ENCODE measurements around the gene SIN3B.

DNA sequence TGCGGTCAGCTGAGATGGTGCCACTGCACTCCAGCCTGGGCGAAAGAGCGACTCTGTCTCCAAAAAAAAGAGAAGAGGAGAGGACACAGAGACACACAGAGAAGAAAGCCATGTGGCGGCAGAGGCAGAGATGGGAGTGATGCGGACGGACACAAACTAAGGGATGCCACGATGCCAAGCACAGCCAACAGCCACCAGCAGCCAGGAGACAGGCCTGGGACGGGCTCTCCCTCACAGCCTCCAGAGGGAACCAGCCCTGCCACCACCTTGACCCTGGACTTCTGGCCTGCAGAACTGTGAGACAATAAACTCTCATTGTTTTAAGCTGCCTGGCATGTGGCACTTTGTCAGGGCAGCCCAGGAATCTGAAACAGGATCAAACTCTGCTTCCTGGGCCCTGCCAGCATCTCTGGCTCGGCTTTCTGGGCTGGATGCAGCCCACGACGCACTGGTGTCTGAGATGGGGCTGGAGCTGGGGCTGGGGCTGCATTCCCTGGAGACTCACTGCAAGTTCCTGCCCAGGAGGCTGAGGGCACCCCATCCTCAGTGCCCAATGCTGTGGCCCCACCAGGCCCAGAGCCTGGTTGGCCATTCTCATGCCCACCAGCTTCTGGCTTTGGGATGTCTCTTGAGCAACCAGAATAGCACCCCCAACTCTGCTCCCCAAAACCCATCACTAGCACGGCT, 62.6 kb downstream of the SIN3B start:
- TF ChIP-seq, protein P1, sequence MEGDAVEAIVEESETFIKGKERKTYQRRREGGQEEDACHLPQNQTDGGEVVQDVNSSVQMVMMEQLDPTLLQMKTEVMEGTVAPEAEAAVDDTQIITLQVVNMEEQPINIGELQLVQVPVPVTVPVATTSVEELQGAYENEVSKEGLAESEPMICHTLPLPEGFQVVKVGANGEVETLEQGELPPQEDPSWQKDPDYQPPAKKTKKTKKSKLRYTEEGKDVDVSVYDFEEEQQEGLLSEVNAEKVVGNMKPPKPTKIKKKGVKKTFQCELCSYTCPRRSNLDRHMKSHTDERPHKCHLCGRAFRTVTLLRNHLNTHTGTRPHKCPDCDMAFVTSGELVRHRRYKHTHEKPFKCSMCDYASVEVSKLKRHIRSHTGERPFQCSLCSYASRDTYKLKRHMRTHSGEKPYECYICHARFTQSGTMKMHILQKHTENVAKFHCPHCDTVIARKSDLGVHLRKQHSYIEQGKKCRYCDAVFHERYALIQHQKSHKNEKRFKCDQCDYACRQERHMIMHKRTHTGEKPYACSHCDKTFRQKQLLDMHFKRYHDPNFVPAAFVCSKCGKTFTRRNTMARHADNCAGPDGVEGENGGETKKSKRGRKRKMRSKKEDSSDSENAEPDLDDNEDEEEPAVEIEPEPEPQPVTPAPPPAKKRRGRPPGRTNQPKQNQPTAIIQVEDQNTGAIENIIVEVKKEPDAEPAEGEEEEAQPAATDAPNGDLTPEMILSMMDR (IDR thresholded peaks at IDR 0.05) = no peak
- TF ChIP-seq NR3C1 (IDR thresholded peaks at IDR 0.05) = no peak
- TF ChIP-seq NFE2L2 (conservative IDR thresholded peaks at IDR 0.05; ENCODE audit: low read length) = no peak
- TF ChIP-seq, protein P2, sequence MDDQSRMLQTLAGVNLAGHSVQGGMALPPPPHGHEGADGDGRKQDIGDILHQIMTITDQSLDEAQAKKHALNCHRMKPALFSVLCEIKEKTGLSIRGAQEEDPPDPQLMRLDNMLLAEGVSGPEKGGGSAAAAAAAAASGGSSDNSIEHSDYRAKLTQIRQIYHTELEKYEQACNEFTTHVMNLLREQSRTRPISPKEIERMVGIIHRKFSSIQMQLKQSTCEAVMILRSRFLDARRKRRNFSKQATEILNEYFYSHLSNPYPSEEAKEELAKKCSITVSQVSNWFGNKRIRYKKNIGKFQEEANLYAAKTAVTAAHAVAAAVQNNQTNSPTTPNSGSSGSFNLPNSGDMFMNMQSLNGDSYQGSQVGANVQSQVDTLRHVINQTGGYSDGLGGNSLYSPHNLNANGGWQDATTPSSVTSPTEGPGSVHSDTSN (IDR thresholded peaks at IDR 0.05) = no peak
- TF ChIP-seq RAD21 (conservative IDR thresholded peaks at IDR 0.05 in 1 of 2, IDR thresholded peaks at IDR 0.05 in 1 of 2) = no peak
- TF ChIP-seq POLR2A (IDR thresholded peaks at IDR 0.05; ENCODE audit: low read length) = no peak
